ENCODE results near the gene PCSK1N.

Gene PCSK1N

DNA sequence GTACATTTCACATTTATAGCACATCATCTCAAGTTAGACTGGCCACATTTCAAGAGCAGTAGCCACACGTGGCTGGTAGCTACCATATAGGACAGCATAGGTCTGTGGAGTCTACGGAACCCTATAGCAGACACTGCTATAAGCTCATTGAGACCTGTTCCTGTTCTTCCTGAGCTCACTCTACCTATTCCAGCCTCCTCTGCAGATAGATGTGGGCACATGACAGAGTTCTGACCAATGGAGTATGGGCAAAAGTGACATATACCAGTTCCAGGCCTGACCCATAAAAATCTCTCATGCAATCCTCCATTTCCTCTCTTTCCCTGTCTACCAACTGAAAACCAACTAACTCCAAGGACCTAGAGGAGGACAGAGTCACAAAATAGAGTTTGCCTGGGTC is 37.1 kb downstream of the PCSK1N start:
- H3K27ac ChIP-seq (ENCODE audit: poor library complexity, severe bottlenecking): no peak overlapping the region
- DNase-seq (ENCODE audit: low spot score) (no peak), ATAC-seq (ENCODE audit: low read depth) (no peak)
- H3K9me3 ChIP-seq (ENCODE audit: severe bottlenecking): no peaks in the 10 kb centered on the region
- H3K36me3 ChIP-seq (ENCODE audit: low read depth): peaks cover 3% of the 10 kb centered on the region; the same call in 1 of the 2 replicates
- no peak overlapping the region for H3K4me3 ChIP-seq (ENCODE audit: severe bottlenecking)
- TF ChIP-seq, protein P1, sequence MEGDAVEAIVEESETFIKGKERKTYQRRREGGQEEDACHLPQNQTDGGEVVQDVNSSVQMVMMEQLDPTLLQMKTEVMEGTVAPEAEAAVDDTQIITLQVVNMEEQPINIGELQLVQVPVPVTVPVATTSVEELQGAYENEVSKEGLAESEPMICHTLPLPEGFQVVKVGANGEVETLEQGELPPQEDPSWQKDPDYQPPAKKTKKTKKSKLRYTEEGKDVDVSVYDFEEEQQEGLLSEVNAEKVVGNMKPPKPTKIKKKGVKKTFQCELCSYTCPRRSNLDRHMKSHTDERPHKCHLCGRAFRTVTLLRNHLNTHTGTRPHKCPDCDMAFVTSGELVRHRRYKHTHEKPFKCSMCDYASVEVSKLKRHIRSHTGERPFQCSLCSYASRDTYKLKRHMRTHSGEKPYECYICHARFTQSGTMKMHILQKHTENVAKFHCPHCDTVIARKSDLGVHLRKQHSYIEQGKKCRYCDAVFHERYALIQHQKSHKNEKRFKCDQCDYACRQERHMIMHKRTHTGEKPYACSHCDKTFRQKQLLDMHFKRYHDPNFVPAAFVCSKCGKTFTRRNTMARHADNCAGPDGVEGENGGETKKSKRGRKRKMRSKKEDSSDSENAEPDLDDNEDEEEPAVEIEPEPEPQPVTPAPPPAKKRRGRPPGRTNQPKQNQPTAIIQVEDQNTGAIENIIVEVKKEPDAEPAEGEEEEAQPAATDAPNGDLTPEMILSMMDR (IDR thresholded peaks at IDR 0.05; ENCODE audit: poor library complexity, severe bottlenecking): no peak
- peaks cover 10% of the 10 kb centered on the region for H3K4me1 ChIP-seq (ENCODE audit: insufficient read depth, poor library complexity, severe bottlenecking)
- no peaks in the 10 kb centered on the region for H3K27me3 ChIP-seq (ENCODE audit: insufficient read depth, poor library complexity, severe bottlenecking)

GRCh38 chrX:48794911-48795515 is 40.4 kb downstream of the PCSK1N start:
- Histone ChIP-seq H3K4me3 (ENCODE audit: severe bottlenecking) (no peak overlapping the region), H3K36me3 (ENCODE audit: low read depth) (no peaks in the 10 kb centered on the region), H3K4me1 (ENCODE audit: insufficient read depth, poor library complexity, severe bottlenecking) (peaks cover 10% of the 10 kb centered on the region), H3K27me3 (ENCODE audit: insufficient read depth, poor library complexity, severe bottlenecking) (no peaks in the 10 kb centered on the region), H3K27ac (ENCODE audit: poor library complexity, severe bottlenecking) (peak overlapping the region; percentile 14), H3K9me3 (ENCODE audit: severe bottlenecking) (no peaks in the 10 kb centered on the region)
- TF ChIP-seq, protein P1 (IDR thresholded peaks at IDR 0.05; ENCODE audit: poor library complexity, severe bottlenecking): no peak
- peak; percentile 89 for ATAC-seq (ENCODE audit: low read depth)
- DNase-seq (ENCODE audit: low spot score): no peak

GRCh38 chrX:48794340-48794910 is 41.0 kb downstream of the PCSK1N start:
- Histone ChIP-seq H3K27me3 (ENCODE audit: insufficient read depth, poor library complexity, severe bottlenecking) (no peaks in the 10 kb centered on the region), H3K9me3 (ENCODE audit: severe bottlenecking) (no peaks in the 10 kb centered on the region), H3K4me3 (ENCODE audit: severe bottlenecking) (no peak overlapping the region), H3K36me3 (ENCODE audit: low read depth) (no peaks in the 10 kb centered on the region), H3K4me1 (ENCODE audit: insufficient read depth, poor library complexity, severe bottlenecking) (peaks cover 10% of the 10 kb centered on the region), H3K27ac (ENCODE audit: poor library complexity, severe bottlenecking) (no peak overlapping the region)
- TF ChIP-seq, protein P1 (IDR thresholded peaks at IDR 0.05; ENCODE audit: poor library complexity, severe bottlenecking): no peak
- ATAC-seq (ENCODE audit: low read depth): no peak
- no peak for DNase-seq (ENCODE audit: low spot score)

DNA sequence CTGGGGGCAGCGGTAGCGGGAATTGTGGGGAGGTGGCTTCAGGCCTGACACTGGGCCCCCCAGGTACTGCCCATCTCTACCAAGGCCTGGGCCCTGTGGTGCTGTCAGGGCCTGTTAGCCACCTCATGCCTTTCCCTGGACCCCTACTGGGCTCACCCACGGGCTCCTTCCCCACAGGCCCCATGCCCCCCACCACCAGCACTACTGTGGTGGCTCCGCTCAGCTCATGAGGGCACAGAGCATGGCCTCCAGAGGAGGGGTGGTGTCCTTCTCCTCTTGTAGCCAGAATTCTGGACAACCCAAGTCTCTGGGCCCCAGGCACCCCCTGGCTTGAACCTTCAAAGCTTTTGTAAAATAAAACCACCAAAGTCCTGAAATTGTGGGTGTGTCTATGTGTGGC is 41.5 kb downstream of the PCSK1N start:
- TF ChIP-seq, protein P1 (IDR thresholded peaks at IDR 0.05; ENCODE audit: poor library complexity, severe bottlenecking): no peak
- Histone ChIP-seq H3K9me3 (ENCODE audit: severe bottlenecking) (no peaks in the 10 kb centered on the region), H3K27me3 (ENCODE audit: insufficient read depth, poor library complexity, severe bottlenecking) (no peaks in the 10 kb centered on the region), H3K4me3 (ENCODE audit: severe bottlenecking) (no peak overlapping the region), H3K27ac (ENCODE audit: poor library complexity, severe bottlenecking) (no peak overlapping the region), H3K4me1 (ENCODE audit: insufficient read depth, poor library complexity, severe bottlenecking) (peaks cover 10% of the 10 kb centered on the region), H3K36me3 (ENCODE audit: low read depth) (no peaks in the 10 kb centered on the region)
- ATAC-seq (ENCODE audit: low read depth): no peak
- DNase-seq (ENCODE audit: low spot score): no peak

- ATAC-seq (ENCODE audit: low read depth): no peak
- DNase-seq (ENCODE audit: low spot score): no peak
- Histone ChIP-seq H3K27ac (ENCODE audit: poor library complexity, severe bottlenecking) (no peak overlapping the region), H3K36me3 (ENCODE audit: low read depth) (no peaks in the 10 kb centered on the region), H3K27me3 (ENCODE audit: insufficient read depth, poor library complexity, severe bottlenecking) (no peaks in the 10 kb centered on the region), H3K9me3 (ENCODE audit: severe bottlenecking) (no peaks in the 10 kb centered on the region), H3K4me1 (ENCODE audit: insufficient read depth, poor library complexity, severe bottlenecking) (peaks cover 10% of the 10 kb centered on the region), H3K4me3 (ENCODE audit: severe bottlenecking) (no peak overlapping the region)
- TF ChIP-seq, protein P1 (IDR thresholded peaks at IDR 0.05; ENCODE audit: poor library complexity, severe bottlenecking): no peak
Measured at GRCh38 chrX:48792219-48792618, 43.2 kb downstream of the PCSK1N start.

Data from RWPE2 (cell line).